Skeletal muscle satellite cell (primary cell): ENCODE measurements around the gene CRISPLD2.

Experiments
- H3K27me3 ChIP-seq: 2 replicates; pipeline ENCODE4 v1.7.0; 2013; ENCODE audit warnings: low read length; ENCODE audit not compliant: control insufficient read depth, insufficient read depth
- H3K36me3 ChIP-seq: 2 replicates; pipeline ENCODE4 v1.7.0; 2013; ENCODE audit warnings: mild to moderate bottlenecking, control low read depth, low read length; ENCODE audit not compliant: insufficient read depth
- H3K4me1 ChIP-seq: 2 replicates; pipeline ENCODE4 v1.7.0; 2013; ENCODE audit warnings: low read length; ENCODE audit not compliant: control insufficient read depth, insufficient read depth
- H3K4me2 ChIP-seq: 2 replicates; pipeline ENCODE4 v1.7.0; 2013; ENCODE audit warnings: mild to moderate bottlenecking, low read length
- H3K4me3 ChIP-seq: 2 replicates; pipeline ENCODE4 v1.7.0; 2013; ENCODE audit warnings: low read length
- H3K9ac ChIP-seq: 2 replicates; pipeline ENCODE4 v1.7.0; 2013; ENCODE audit warnings: mild to moderate bottlenecking, low read depth, low read length, moderate library complexity
- H3K9me3 ChIP-seq: replicated peaks from 2 replicates; pipeline ENCODE4 v1.7.0; 2013; ENCODE audit warnings: mild to moderate bottlenecking, control low read depth, low read length

The CRISPLD2 gene

GRCh38 chr16:84892097-84892496 lies 72.3 kb downstream of the CRISPLD2 start:
- H3K4me1 ChIP-seq, result no peaks in the 10 kb centered on the region
- no peak overlapping the region for H3K4me2 ChIP-seq
- H3K9me3 ChIP-seq, result no peaks in the 10 kb centered on the region
- H3K9ac ChIP-seq, result no peak overlapping the region
- no peak overlapping the region for H3K4me3 ChIP-seq
- H3K27me3 ChIP-seq, result no peaks in the 10 kb centered on the region
- H3K36me3 ChIP-seq, result peaks cover 57% of the 10 kb centered on the region

DNA sequence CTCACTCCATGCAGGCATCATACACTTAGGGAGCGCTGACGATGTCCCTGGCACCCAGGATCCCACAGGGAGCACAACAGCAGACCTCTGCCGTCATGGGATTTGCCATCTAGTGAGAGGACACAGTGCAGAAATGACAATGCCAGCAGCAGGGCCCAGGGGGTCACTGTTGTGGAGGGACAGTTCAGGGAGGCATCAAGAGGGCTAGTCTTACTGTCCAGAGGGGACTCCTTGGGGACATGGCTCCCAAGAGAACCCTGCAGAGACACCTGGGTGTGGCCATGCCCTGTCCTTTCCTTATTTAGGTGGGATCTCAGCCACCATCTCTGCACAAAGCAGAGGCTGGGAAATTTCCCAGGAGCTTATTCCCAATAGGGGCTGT lies 73.7 kb downstream of the CRISPLD2 start:
- H3K36me3 ChIP-seq, result peaks cover 56% of the 10 kb centered on the region
- H3K9ac ChIP-seq, result no peak overlapping the region
- no peak overlapping the region for H3K4me2 ChIP-seq
- no peaks in the 10 kb centered on the region for H3K4me1 ChIP-seq
- no peaks in the 10 kb centered on the region for H3K27me3 ChIP-seq
- no peak overlapping the region for H3K4me3 ChIP-seq
- no peaks in the 10 kb centered on the region for H3K9me3 ChIP-seq

GRCh38 chr16:84893849-84894599 lies 74.2 kb downstream of the CRISPLD2 start:
- Histone ChIP-seq H3K9ac (no peak overlapping the region), H3K4me3 (no peak overlapping the region), H3K9me3 (no peaks in the 10 kb centered on the region), H3K27me3 (no peaks in the 10 kb centered on the region), H3K36me3 (peaks cover 56% of the 10 kb centered on the region), H3K4me1 (no peaks in the 10 kb centered on the region), H3K4me2 (no peak overlapping the region)

GRCh38 chr16:84895016-84895415 lies 75.2 kb downstream of the CRISPLD2 start:
- H3K4me1 ChIP-seq, result no peaks in the 10 kb centered on the region

DNA sequence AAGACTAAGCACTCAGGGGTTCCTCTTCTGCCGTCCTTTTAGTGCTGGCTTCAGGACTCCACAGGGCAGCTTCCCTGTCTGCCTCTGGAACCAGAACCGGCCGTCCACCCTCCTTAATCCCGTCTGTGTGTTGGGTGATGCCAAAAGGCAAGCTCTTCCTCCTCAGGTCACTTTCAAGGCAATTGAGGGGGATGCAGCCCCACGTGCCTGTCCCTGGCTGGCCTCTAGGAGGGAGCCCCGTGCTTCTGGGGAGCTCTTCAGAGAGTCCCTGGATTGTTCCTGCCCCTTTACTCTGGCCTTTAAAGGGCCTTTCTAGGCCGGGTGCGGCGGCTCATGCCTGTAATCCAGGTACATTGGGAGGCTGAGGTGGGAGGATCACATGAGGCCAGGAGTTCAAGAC lies 77.1 kb downstream of the CRISPLD2 start:
- H3K4me1 ChIP-seq, result no peaks in the 10 kb centered on the region
- no peak overlapping the region for H3K4me2 ChIP-seq
- no peaks in the 10 kb centered on the region for H3K9me3 ChIP-seq
- H3K36me3 ChIP-seq, result peaks cover 57% of the 10 kb centered on the region
- no peak overlapping the region for H3K4me3 ChIP-seq
- H3K9ac ChIP-seq, result no peak overlapping the region
- no peaks in the 10 kb centered on the region for H3K27me3 ChIP-seq

More at GRCh38 chr16:84895016-84895415, 75.2 kb downstream of the CRISPLD2 start:
- no peak overlapping the region for H3K4me2 ChIP-seq
- no peaks in the 10 kb centered on the region for H3K27me3 ChIP-seq
- H3K9ac ChIP-seq, result no peak overlapping the region
- peaks cover 55% of the 10 kb centered on the region for H3K36me3 ChIP-seq
- H3K4me3 ChIP-seq, result no peak overlapping the region
- H3K9me3 ChIP-seq, result no peaks in the 10 kb centered on the region

- peaks cover 51% of the 10 kb centered on the region for H3K36me3 ChIP-seq
- no peaks in the 10 kb centered on the region for H3K27me3 ChIP-seq
- H3K9me3 ChIP-seq, result no peaks in the 10 kb centered on the region
- no peaks in the 10 kb centered on the region for H3K4me1 ChIP-seq
- H3K9ac ChIP-seq, result no peak overlapping the region
- no peak overlapping the region for H3K4me3 ChIP-seq
- H3K4me2 ChIP-seq, result no peak overlapping the region
These were observed 78.2 kb downstream of the CRISPLD2 start for GRCh38 chr16:84897911-84898377.

- Histone ChIP-seq H3K27me3 (no peaks in the 10 kb centered on the region), H3K4me2 (no peak overlapping the region), H3K4me3 (no peak overlapping the region), H3K9me3 (no peaks in the 10 kb centered on the region), H3K9ac (no peak overlapping the region), H3K4me1 (no peaks in the 10 kb centered on the region), H3K36me3 (peaks cover 46% of the 10 kb centered on the region)
These were observed 78.7 kb downstream of the CRISPLD2 start for GRCh38 chr16:84898447-84898846.

DNA sequence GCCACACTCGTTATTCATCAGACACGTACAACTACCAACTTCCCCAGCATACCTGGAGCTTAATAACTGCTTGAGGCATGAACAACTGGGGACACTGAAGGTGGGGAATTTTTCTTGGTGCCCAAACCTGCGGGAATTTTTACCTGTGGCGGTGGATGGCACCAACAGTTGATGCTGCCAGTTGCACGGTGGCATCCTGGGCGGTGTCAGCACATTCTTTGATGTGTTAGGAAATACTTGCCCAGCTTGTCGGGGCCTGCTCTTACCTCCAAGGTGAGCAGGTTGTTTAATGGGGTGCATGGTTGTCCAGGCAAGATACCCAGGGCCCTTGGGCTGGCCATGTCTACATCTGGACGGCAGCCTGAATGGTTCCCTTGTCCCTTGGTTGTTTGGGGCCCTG lies 79.6 kb downstream of the CRISPLD2 start:
- no peak overlapping the region for H3K4me2 ChIP-seq
- H3K27me3 ChIP-seq, result no peaks in the 10 kb centered on the region
- no peak overlapping the region for H3K4me3 ChIP-seq
- H3K4me1 ChIP-seq, result no peaks in the 10 kb centered on the region
- no peak overlapping the region for H3K9ac ChIP-seq
- peaks cover 37% of the 10 kb centered on the region for H3K36me3 ChIP-seq
- no peaks in the 10 kb centered on the region for H3K9me3 ChIP-seq

DNA sequence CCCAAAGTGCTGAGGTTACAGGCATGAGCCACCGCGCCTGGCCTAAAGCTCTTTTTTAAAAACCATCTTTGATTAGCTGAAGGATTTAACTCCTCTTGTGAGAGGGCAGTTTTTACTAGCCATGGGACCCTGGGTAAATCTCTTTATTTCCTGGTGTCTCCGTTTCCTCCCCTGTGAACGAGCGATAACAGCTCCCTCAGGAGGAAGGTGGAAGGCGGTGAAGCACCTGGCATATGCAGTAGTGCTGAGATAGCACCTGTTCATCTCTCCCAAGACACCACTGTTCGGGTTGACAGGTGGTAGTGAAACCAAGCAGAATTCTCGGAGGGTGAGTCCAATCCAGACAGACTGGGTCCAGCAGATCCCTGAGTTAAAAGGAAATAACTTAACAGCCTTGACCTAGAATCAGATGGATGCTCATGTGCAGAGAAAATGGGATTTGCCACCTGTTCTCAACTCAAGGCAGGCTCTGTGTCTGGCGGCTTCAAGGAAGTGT lies 86.2 kb downstream of the CRISPLD2 start:
- no peaks in the 10 kb centered on the region for H3K4me1 ChIP-seq
- H3K4me3 ChIP-seq, result no peak overlapping the region
- peaks cover 5% of the 10 kb centered on the region for H3K36me3 ChIP-seq
- H3K27me3 ChIP-seq, result no peaks in the 10 kb centered on the region
- H3K4me2 ChIP-seq, result no peak overlapping the region
- no peak overlapping the region for H3K9ac ChIP-seq
- H3K9me3 ChIP-seq, result no peaks in the 10 kb centered on the region

DNA sequence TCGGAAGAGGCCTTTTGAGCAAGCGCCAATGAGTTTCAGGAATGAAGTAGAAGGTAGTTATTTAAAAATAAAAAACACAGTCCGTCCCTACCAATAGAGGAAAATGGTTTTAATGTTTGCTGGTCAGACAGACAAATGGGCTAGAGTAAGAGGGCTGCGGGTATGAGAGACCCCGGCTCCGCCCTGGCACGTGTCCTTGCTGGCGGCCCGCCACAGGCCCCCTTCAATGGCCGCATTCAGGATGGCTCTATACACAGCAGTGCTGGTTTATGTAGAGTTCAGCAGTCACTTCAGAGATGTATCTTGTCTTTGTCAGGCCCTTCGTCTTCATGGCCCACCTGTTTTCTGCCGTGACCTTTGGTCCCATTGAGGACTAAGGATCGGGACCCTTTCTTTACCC lies 87.3 kb downstream of the CRISPLD2 start:
- Histone ChIP-seq H3K27me3 (no peaks in the 10 kb centered on the region), H3K36me3 (peaks cover 4% of the 10 kb centered on the region), H3K4me1 (no peaks in the 10 kb centered on the region), H3K9ac (no peak overlapping the region), H3K9me3 (no peaks in the 10 kb centered on the region), H3K4me3 (no peak overlapping the region), H3K4me2 (no peak overlapping the region)

GRCh38 chr16:84907575-84907974 lies 87.8 kb downstream of the CRISPLD2 start:
- Histone ChIP-seq H3K36me3 (peaks cover 4% of the 10 kb centered on the region), H3K9me3 (no peaks in the 10 kb centered on the region), H3K9ac (no peak overlapping the region), H3K4me2 (no peak overlapping the region), H3K4me3 (no peak overlapping the region), H3K4me1 (no peaks in the 10 kb centered on the region), H3K27me3 (no peaks in the 10 kb centered on the region)

DNA sequence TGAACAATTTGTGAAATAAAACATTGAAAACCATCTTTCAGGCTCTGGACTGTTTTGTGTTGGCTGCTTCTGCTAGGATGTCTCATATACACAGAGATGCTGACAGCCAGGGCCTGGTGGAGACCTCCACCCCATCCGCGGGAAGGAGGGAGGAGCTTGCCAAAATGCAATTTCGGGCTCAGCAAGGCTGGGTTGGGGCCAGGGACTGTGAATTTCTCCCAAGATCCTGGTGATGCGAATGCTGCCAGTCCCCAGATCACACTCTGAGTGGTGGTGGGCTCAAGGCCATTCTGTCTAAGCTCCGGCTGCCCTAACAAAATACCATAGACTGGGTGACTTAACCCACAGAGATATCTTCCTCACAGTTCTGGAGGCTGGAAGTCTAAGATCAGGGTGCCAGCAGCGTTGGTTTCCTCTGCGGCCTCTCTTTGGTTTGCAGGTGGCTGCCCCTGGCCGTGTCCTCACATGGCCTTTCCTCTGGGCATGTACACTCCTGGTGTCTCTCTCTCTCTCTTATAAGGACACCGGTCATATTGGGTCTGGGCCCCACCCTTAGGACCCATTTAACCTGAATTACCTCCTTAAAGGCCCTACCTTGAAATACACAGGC lies 89.8 kb downstream of the CRISPLD2 start:
- Histone ChIP-seq H3K9me3 (no peaks in the 10 kb centered on the region), H3K36me3 (peaks cover 4% of the 10 kb centered on the region), H3K4me1 (no peaks in the 10 kb centered on the region), H3K27me3 (peaks cover 7% of the 10 kb centered on the region), H3K4me3 (no peak overlapping the region), H3K9ac (no peak overlapping the region), H3K4me2 (no peak overlapping the region)
